ENCODE data around the gene C20orf202. TPM values are rescaled to one million over a fixed set of nuclear protein-coding genes. Genes with fewer than 3 reads are reported as not detected.

C20orf202 gene
- total and polyA plus RNA-seq, 9 of the 15 experiments (the other 6 are each of a cell fraction or from before 2014, with no cell fraction given) = 0.03 to 0.24 (median 0.15) TPM; not detected in 4

GRCh38 chr20:1196634-1197033, 6.6 kb upstream of the C20orf202 start:
- DNase-seq (ENCODE audit: extremely low read depth in 1 of 4, low spot score in 3 of 4) (no peak), ATAC-seq (0 out of 3 replicates have a peak, but pooled peaks have one; percentile 42), FAIRE-seq (no peak)
- intact Hi-C loops (cut with micrococcal nuclease) (no loop called here), in situ Hi-C loops (cut with MboI) (loop anchor here (10.0 kb wide), 1 partner anchor 382 kb away; no protein-coding TSS in a partner anchor)
- Histone ChIP-seq H3K79me2 (ENCODE audit: control insufficient read depth, insufficient read depth, low read length) (no peaks in the 10 kb centered on the region), H3K36me3 (ENCODE audit: control insufficient read depth, insufficient read depth, low read length) (no peaks in the 10 kb centered on the region), H3K4me3 (no peak overlapping the region), H3K9me1 (ENCODE audit: control insufficient read depth, insufficient read depth, low read length) (no peaks in the 10 kb centered on the region), H3K4me1 (replicated peaks in 1 of 2; ENCODE audit: control insufficient read depth in 2 of 2, insufficient read depth in 2 of 2, low read length in 2 of 2) (peaks cover 0 to 4% of the 10 kb centered on the region in 2 experiments; a peak in 3 of 5 replicates), H3K27ac (ENCODE audit: extremely low read depth, low read depth, low read length) (no peak overlapping the region), H3K9me3 (replicated peaks; ENCODE audit: control insufficient read depth, insufficient read depth, low read depth, low read length) (no peaks in the 10 kb centered on the region), H3K9ac (ENCODE audit: insufficient read depth in 1 of 2, low read depth in 2 of 2, low read length in 2 of 2) (no peak overlapping the region), H2AFZ (ENCODE audit: low read depth, low read length) (no peak overlapping the region), H4K20me1 (replicated peaks; ENCODE audit: control insufficient read depth, insufficient read depth, low read length) (no peaks in the 10 kb centered on the region), H3K27me3 (ENCODE audit: control insufficient read depth in 2 of 2, insufficient read depth in 2 of 2, low read length in 2 of 2) (no peaks in the 10 kb centered on the region), H3K4me2 (ENCODE audit: insufficient read depth, low read length) (no peak overlapping the region)
- 0% methylated on average over 1 of the region's 2 CpGs for WGBS (ENCODE audit: insufficient coverage, low coverage, missing lambda C conversion rate)
- ChIA-PET POLR2A (interaction anchor here (1.1 to 1.7 kb wide), 2 partner anchors 9 to 15 kb away, joined by 3 to 5 read pairs; no protein-coding TSS in a partner anchor), CTCF (ENCODE audit: low intra/inter-chr PET ratio) (no interaction called here)
- no TSS peak for BruUV-seq (replicated peaks)
- TF ChIP-seq RBM22 (IDR thresholded peaks at IDR 0.05; ENCODE audit: low read depth, low read length, poor library complexity, severe bottlenecking) = no peak
- TF ChIP-seq TRIM24 (IDR thresholded peaks at IDR 0.05) = peak; percentile 87 to 93
- TF ChIP-seq RFX5 (IDR thresholded peaks at IDR 0.05; ENCODE audit: low read depth, low read length) = no peak
- TF ChIP-seq, protein P1, sequence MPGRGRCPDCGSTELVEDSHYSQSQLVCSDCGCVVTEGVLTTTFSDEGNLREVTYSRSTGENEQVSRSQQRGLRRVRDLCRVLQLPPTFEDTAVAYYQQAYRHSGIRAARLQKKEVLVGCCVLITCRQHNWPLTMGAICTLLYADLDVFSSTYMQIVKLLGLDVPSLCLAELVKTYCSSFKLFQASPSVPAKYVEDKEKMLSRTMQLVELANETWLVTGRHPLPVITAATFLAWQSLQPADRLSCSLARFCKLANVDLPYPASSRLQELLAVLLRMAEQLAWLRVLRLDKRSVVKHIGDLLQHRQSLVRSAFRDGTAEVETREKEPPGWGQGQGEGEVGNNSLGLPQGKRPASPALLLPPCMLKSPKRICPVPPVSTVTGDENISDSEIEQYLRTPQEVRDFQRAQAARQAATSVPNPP (IDR thresholded peaks at IDR 0.05; ENCODE audit: borderline replicate concordance, insufficient read depth, insufficient read length) = no peak
- TF ChIP-seq FIP1L1 (IDR thresholded peaks at IDR 0.05; ENCODE audit: low read depth, low read length, poor library complexity, severe bottlenecking) = no peak
- no peak for TF ChIP-seq POLR3G (IDR thresholded peaks at IDR 0.05; ENCODE audit: extremely low read depth, insufficient read length, insufficient replicate concordance)
- TF ChIP-seq STAT5A (IDR thresholded peaks at IDR 0.05; ENCODE audit: borderline replicate concordance, low read length) = no peak
- TF ChIP-seq KDM4B (IDR thresholded peaks at IDR 0.05; ENCODE audit: borderline replicate concordance in 2 of 2, low read depth in 1 of 2) = no peak
- peak; percentile 40; the same call in 1 of the 2 replicates for TF ChIP-seq CBX1 (IDR thresholded peaks at IDR 0.05; ENCODE audit: low read depth)
- TF ChIP-seq, protein P2, sequence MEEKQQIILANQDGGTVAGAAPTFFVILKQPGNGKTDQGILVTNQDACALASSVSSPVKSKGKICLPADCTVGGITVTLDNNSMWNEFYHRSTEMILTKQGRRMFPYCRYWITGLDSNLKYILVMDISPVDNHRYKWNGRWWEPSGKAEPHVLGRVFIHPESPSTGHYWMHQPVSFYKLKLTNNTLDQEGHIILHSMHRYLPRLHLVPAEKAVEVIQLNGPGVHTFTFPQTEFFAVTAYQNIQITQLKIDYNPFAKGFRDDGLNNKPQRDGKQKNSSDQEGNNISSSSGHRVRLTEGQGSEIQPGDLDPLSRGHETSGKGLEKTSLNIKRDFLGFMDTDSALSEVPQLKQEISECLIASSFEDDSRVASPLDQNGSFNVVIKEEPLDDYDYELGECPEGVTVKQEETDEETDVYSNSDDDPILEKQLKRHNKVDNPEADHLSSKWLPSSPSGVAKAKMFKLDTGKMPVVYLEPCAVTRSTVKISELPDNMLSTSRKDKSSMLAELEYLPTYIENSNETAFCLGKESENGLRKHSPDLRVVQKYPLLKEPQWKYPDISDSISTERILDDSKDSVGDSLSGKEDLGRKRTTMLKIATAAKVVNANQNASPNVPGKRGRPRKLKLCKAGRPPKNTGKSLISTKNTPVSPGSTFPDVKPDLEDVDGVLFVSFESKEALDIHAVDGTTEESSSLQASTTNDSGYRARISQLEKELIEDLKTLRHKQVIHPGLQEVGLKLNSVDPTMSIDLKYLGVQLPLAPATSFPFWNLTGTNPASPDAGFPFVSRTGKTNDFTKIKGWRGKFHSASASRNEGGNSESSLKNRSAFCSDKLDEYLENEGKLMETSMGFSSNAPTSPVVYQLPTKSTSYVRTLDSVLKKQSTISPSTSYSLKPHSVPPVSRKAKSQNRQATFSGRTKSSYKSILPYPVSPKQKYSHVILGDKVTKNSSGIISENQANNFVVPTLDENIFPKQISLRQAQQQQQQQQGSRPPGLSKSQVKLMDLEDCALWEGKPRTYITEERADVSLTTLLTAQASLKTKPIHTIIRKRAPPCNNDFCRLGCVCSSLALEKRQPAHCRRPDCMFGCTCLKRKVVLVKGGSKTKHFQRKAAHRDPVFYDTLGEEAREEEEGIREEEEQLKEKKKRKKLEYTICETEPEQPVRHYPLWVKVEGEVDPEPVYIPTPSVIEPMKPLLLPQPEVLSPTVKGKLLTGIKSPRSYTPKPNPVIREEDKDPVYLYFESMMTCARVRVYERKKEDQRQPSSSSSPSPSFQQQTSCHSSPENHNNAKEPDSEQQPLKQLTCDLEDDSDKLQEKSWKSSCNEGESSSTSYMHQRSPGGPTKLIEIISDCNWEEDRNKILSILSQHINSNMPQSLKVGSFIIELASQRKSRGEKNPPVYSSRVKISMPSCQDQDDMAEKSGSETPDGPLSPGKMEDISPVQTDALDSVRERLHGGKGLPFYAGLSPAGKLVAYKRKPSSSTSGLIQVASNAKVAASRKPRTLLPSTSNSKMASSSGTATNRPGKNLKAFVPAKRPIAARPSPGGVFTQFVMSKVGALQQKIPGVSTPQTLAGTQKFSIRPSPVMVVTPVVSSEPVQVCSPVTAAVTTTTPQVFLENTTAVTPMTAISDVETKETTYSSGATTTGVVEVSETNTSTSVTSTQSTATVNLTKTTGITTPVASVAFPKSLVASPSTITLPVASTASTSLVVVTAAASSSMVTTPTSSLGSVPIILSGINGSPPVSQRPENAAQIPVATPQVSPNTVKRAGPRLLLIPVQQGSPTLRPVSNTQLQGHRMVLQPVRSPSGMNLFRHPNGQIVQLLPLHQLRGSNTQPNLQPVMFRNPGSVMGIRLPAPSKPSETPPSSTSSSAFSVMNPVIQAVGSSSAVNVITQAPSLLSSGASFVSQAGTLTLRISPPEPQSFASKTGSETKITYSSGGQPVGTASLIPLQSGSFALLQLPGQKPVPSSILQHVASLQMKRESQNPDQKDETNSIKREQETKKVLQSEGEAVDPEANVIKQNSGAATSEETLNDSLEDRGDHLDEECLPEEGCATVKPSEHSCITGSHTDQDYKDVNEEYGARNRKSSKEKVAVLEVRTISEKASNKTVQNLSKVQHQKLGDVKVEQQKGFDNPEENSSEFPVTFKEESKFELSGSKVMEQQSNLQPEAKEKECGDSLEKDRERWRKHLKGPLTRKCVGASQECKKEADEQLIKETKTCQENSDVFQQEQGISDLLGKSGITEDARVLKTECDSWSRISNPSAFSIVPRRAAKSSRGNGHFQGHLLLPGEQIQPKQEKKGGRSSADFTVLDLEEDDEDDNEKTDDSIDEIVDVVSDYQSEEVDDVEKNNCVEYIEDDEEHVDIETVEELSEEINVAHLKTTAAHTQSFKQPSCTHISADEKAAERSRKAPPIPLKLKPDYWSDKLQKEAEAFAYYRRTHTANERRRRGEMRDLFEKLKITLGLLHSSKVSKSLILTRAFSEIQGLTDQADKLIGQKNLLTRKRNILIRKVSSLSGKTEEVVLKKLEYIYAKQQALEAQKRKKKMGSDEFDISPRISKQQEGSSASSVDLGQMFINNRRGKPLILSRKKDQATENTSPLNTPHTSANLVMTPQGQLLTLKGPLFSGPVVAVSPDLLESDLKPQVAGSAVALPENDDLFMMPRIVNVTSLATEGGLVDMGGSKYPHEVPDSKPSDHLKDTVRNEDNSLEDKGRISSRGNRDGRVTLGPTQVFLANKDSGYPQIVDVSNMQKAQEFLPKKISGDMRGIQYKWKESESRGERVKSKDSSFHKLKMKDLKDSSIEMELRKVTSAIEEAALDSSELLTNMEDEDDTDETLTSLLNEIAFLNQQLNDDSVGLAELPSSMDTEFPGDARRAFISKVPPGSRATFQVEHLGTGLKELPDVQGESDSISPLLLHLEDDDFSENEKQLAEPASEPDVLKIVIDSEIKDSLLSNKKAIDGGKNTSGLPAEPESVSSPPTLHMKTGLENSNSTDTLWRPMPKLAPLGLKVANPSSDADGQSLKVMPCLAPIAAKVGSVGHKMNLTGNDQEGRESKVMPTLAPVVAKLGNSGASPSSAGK (IDR thresholded peaks at IDR 0.05) = no peak
